ENCODE data around the gene ACP4.
"Not testable (repeated sequence)": the region's sequence is repeated elsewhere in the genome, so short reads cannot be mapped to it uniquely, and the experiment has no call there.

Gene ACP4

DNA sequence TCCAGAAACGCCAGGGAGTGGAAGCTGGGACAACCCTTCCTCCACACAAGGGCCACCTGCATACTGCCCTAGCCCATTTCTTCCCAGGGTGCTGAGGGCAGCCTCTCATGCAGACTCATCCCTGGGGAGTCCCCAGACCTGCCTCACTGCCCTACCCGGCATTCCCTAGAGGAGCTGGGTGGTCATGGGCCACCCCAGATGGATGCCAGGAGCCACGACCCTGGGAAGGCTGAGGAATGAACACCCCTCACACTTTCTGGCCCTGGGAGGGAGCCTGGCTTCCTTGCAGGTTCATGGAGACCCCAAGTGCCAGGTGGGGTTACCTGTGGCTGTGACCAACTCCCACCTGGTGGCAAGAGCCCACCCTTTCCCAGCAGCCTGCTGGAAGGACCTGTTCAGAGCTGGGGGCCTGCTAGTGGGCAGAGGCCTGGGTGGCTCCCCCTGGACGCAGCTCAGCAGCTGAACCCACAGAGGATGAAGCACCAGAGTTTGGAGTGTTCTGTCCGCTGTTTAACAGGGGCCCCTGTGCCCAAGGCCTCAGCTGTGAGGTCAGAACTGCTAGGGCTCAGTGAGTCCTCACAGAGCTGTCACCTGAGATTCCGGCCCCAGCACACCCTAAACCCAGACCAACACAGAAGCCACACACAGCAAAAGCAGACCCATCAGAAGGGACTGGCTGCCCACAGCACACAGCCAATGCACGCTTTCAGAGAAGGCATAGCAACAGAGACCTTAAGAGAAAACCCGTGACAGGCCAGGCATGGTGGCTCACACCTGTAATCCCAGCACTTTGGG, 6.6 kb downstream of the ACP4 start:
- FAIRE-seq: no peak
- no peak for DNase-seq (ENCODE audit: low spot score)

DNA sequence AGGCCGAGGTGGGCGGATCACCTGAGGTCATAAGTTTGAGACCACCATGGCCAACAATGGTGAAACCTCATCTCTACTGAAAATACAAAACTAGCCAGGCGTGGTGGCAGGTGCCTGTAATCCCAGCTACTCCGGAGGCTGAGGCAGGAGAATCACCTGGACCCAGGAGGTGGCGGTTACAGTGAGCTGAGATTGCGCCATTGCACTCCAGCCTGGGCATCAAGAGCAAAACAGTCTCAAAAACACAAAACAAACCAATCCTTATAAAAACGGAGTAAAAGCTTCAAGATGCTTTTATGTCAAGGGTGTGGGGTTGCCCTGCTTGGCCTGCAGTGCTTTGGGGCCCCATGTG, 7.2 kb downstream of the ACP4 start:
- FAIRE-seq: no peak
- DNase-seq (ENCODE audit: low spot score): no peak

GRCh38 chr19:50797781-50798658, 7.8 kb downstream of the ACP4 start:
- FAIRE-seq (no peak), DNase-seq (ENCODE audit: low spot score) (no peak)

DNA sequence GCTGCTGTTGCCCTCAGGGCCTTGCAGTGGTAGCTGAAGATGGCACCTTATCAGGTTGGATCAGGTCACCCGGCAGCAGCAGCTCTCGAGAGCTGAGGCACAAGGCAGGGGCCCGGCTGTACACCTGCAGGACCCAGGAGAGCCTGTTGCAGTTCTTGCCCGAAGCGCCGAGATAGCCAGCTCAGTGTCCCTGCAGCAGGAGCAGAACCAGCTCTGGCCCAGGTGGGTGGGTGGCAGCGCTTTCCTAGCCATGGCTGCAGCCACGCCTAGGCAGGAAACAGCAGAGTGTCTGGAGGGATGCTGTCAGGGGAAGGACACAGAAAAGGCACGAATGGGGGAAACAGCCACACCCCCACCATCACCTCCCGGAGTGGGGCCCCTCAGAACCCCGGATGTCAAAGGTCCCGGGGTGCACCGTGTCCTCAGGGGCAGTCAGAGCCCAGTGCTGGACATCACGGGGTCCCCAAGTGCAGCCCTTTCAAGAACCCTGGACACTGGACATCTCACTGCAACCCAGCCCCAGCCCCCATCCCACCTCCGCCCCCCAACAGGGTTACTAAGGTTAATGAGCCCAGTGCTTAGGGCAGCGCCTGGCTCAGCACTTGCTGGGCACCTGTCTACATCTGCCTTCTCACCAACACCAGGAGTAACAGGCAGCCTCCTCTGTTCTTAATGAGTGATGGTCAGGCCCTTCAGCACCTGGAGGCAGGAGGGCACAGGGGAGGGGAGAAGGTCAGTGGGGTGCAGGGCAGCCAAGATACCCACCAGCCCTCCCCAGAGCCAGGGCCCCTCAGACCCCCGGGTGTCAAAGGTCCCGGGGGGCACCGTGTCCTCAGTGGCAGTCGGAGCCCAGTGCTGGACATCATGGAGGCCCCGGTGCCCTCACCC, 8.7 kb downstream of the ACP4 start:
- FAIRE-seq (no peak), DNase-seq (ENCODE audit: low spot score) (no peak)

DNA sequence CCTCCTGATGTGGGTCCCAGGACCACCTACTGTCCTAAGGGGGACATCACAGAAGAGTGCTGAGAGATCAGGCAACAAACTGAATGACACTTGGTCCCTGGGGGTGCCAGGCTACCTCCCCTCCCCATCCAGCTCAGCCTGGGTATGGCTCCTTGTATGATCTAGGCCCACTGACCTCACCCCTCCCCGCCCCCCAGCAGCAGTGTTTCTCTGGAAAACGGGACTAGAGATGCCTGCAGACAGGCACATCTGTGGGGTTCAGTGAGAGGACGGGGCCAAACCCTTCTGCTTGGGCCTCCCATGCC, 9.3 kb downstream of the ACP4 start:
- no peak for FAIRE-seq
- DNase-seq (ENCODE audit: low spot score): no peak

DNA sequence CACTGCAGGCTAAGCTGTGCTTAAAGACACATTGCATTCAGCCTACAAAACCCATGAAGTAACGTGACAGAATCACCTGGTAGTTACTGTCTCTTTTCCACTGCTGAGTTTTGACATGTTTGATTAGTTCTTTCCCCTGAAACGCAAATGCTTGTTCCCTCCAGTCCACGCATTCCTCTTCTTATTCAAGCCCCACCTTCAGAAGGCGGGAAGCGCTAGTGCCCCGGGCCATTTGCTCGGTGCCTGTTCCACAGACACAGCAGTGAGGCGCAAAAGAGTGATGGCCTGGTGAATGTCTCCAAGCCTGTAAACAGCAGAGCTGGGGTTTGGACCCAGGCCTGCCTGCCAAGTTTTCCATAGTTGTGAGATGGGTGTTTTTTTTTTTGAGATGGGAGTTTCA, 10.9 kb downstream of the ACP4 start:
- no peak for FAIRE-seq
- DNase-seq (ENCODE audit: low spot score): no peak

DNA sequence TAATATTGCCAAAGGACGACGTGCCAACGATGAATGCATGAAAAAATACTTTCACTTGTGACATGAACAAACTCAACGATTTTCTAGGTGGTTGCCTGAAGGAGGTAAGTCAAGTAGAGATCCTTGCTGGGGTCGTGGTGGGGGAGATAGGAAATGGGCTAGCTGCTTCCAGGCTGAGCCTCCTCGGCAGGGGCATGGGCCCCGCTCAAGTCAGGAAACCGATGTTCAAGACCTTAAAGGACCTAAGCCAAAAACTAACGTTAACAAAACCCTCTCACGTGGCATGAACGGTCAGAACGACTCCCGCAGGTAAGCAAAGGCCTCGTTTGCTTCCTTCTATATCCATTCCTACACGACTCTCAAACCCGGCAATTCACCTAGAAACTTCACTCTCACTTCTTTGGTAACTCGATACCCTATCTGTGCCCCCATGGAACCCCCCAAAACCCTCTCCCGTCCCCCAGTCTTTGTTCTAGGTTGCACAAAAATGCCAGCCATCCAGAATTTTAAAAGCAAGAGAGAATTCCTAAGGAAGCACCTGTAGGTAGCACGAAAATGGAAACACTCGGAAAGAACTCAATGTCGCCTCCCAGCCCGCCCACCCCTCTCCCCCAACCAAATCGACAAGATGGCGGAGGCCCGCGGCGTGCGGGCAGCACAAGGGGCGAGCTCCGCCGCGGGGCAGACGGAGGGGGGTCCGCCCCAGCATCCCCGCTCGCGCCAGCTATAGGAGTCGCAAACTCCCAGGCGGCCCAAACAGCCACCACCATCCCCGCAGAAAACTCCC, 13.6 kb downstream of the ACP4 start:
- DNase-seq (ENCODE audit: low spot score) (no peak), FAIRE-seq (no peak)

DNA sequence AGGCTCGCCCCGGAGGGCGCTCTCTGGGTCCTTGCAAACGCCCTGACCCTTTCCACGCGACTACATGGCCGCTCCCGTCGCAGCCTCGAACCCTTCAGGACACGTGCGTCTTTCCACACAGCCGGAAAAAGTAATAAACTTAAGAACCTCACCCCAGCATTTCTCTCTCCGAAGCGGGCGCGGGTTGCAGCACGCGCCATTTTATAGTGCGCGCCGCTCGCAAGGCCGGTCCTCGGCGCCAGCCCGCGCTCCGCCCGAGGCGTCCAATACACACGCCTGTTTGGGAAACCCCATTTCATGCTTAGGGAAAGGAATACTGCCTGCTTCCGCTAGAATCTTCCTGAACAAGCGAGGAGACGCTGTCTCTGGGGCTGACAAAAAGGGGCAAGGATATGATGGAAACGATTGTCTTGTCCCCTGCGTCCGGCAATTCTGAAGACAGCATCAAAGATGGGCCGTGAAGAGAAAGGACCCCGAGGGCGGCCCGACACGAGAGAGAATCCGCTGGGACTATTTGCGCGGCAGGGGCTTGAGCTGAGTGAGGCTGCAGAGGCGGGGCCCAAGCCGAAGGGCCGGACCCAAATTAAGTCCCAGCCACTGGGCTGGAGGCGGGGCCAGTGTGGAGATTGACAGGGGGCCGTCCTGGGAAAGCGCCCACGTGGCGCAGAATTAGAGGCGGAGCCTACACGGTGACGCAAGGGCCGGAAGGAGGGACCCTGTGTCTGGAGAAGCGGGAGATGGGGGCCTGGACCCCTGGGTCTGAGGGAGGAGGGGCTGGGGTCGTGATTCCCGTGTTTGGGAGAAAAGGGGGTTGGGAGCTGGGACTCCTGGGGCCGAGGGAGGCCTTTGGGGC, 14.4 kb downstream of the ACP4 start:
- peak; percentile 82 for FAIRE-seq
- peak; percentile 92 for DNase-seq (ENCODE audit: low spot score)

DNA sequence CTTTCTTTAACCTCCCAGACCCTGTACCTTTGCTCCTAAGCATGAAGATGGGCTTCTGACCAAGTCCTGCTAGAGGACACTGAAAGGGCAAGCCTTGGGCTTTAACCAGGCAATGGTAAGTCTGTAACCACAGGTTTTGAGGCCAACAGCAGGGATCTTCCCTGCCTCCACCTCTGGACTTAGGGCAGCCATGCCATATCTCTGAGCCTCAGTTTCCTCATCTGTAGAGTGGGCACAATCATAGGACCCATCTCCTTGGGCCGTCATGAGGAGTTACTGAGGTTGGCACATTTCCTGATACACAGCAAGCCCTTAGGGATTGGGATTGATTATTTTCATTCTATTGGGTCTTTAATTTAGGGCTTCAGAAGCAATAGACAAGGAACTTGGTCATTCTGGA, 18.6 kb downstream of the ACP4 start:
- no peak for FAIRE-seq
- no peak for DNase-seq (ENCODE audit: low spot score)

GRCh38 chr19:50811622-50812238, 21.5 kb downstream of the ACP4 start:
- FAIRE-seq: not testable (repeated sequence)

GRCh38 chr19:50812474-50812873, 22.3 kb downstream of the ACP4 start:
- DNase-seq (ENCODE audit: low spot score) (no peak), FAIRE-seq (no peak)

More at GRCh38 chr19:50811622-50812238, 21.5 kb downstream of the ACP4 start:
- not testable (repeated sequence) for DNase-seq (ENCODE audit: low spot score)

GRCh38 chr19:50814883-50815282, 24.7 kb downstream of the ACP4 start:
- FAIRE-seq (no peak), DNase-seq (ENCODE audit: low spot score) (no peak)

DNA sequence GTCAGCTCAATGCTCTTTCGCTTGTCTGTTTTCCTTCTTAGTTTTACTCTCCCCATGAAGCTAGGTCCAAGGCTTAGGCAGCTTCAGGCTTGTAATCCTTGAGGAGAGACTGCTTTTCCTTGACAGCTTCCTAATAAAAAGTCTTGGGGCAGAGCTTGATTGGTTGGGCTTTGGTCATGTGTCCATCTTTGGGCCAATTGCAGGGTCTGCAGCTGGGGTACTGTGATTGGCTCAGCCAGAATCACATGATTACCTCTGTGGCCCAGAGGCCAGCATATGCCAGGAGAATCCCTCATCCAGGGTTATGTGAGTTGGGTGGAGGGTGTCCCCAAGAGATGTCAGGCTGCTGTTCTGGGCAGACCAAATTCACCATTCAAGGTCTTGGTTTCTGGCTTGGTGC, 25.2 kb downstream of the ACP4 start:
- no peak for FAIRE-seq

GRCh38 chr19:50817941-50818858, 28.0 kb downstream of the ACP4 start:
- FAIRE-seq: no peak
- no peak for DNase-seq (ENCODE audit: low spot score)

More for the DNA sequence above, 25.2 kb downstream of the ACP4 start:
- DNase-seq (ENCODE audit: low spot score): no peak

GRCh38 chr19:50818859-50819472, 28.8 kb downstream of the ACP4 start:
- FAIRE-seq (no peak), DNase-seq (ENCODE audit: low spot score) (no peak)

DNA sequence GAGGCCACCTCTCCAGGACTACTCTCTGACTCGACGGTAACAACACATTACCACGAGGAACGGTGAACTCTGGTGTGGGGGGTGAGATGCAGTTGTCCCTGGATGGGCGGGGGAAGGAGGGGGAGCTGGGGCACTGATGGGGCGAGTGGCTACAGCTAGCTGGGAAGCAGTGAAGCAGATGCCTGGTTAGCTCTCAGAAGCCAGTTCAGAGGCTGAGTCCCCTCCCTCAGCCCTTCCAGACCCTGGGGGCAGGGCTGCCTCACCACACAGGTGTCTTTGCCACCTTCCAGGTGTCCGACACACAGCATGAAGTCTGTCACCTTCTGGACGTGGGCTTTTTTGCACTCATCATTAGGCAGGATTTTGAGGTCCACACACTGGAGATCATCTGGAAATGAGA, 29.4 kb downstream of the ACP4 start:
- no peak for FAIRE-seq
- no peak for DNase-seq (ENCODE audit: low spot score)

DNA sequence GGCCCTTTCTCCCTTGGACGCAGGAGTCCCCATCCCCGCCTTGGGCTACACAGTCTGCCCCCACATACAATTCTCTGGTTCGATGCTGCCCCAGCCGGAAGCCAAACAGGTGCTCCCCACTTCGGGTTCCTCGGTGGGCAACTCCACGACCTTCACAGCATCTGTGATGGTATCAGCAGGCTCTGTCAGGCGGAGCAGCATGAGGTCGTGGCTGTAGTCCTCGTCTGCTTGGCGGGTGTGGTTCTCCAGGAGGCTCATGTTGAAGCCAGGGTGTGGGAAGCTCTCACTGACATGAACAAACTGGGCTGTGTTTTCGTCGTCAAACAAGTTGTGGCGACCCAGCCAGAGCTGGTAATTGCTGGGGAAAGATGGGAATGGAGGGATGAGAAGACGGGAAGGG, 29.9 kb downstream of the ACP4 start:
- no peak for FAIRE-seq

More for the DNA sequence above, 29.9 kb downstream of the ACP4 start:
- no peak for DNase-seq (ENCODE audit: low spot score)

Data from RCC 7860 (cell line).